GM12873 (cell line): ENCODE measurements around the gene YIF1B.

Experiments used
- CTCF ChIP-seq: IDR thresholded peaks from 2 replicates; pipeline ENCODE4 v1.5.1; 2012; ENCODE audit warnings: low read depth, mild to moderate bottlenecking, moderate library complexity, low read length, control low read depth; ENCODE audit not compliant: insufficient read depth; ENCODE audit errors: missing control alignments

YIF1B gene

GRCh38 chr19:38284422-38284821, 31.3 kb downstream of the YIF1B start:
- no peak for TF ChIP-seq CTCF

- no peak for TF ChIP-seq CTCF
Measured at GRCh38 chr19:38283271-38283670, 32.5 kb downstream of the YIF1B start.

GRCh38 chr19:38281811-38282566, 33.8 kb downstream of the YIF1B start:
- TF ChIP-seq CTCF: no peak

GRCh38 chr19:38280030-38280921, 35.5 kb downstream of the YIF1B start:
- TF ChIP-seq CTCF: no peak

- no peak for TF ChIP-seq CTCF
Measured at GRCh38 chr19:38278751-38279150, 37.0 kb downstream of the YIF1B start.

- no peak for TF ChIP-seq CTCF
Measured at GRCh38 chr19:38277969-38278680, 37.6 kb downstream of the YIF1B start.

GRCh38 chr19:38277549-38277948, 38.2 kb downstream of the YIF1B start:
- TF ChIP-seq CTCF: no peak
